Measurements from ENCODE around the gene PPT2. TPM values are rescaled to one million over a fixed set of nuclear protein-coding genes. Genes with fewer than 3 reads are reported as not detected.
A peak's percentile ranks its signal among the peaks of the same experiment; 100 is the strongest.

Gene PPT2
- total RNA-seq, 4 donors from 2014 or later, result 16.0 to 120 (median 25.5) TPM

GRCh38 chr6:32149932-32150870, 3.7 kb upstream of the PPT2 start:
- peak overlapping the region in 3 of 4 donors; percentile 94 to 95 (median 94) for H3K27ac ChIP-seq
- H3K4me3 ChIP-seq, result peak overlapping the region in 1 of 2 donors; percentile 65
- ATAC-seq, result no peak

DNA sequence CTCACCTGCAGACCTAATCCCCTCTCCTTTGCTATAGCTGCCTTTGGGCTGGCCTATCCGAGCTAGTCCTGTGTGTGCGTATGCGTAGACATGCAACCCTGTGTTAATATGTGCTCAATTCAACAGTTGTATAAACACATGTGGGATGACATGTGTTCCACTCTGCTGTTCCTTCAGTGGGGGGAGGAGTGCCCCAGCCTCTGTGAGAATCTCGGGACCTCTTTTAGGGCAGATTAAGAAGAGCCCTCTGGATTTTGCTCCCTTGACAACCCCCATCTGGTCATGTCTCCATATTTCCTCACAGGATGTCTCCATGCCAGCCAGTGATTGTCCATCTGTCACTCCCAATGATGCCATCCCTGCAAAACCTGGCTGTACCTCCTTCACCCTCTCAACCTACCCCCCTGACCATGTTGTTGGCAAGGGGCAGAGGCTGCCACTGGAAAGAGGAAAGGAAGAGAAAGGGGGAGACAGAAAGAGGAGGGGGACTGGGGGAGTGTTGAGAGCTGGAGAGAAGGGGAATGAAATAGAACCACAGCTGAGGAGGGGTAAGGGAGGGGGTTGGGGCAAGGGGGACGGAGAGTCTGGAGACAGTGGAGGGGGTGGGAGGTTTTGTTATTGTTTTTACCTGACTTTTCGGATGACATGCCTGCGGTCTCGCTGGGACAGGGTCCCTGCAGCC, 2.6 kb upstream of the PPT2 start:
- Histone ChIP-seq H3K9me3 (no peaks in the 10 kb centered on the region), H3K36me3 (peaks cover 0 to 25% of the 10 kb centered on the region in 2 donors), H3K27me3 (no peaks in the 10 kb centered on the region), H3K27ac (peak overlapping the region in 3 of 4 donors; percentile 94 to 95 (median 94)), H3K4me3 (peak overlapping the region; percentile 65 to 68), H3K4me1 (peaks cover 4 to 61% (median 24%) of the 10 kb centered on the region in 3 donors)
- ATAC-seq, result no peak
- no peak for TF ChIP-seq EP300 (IDR thresholded peaks at IDR 0.05)
- TF ChIP-seq, protein P1, sequence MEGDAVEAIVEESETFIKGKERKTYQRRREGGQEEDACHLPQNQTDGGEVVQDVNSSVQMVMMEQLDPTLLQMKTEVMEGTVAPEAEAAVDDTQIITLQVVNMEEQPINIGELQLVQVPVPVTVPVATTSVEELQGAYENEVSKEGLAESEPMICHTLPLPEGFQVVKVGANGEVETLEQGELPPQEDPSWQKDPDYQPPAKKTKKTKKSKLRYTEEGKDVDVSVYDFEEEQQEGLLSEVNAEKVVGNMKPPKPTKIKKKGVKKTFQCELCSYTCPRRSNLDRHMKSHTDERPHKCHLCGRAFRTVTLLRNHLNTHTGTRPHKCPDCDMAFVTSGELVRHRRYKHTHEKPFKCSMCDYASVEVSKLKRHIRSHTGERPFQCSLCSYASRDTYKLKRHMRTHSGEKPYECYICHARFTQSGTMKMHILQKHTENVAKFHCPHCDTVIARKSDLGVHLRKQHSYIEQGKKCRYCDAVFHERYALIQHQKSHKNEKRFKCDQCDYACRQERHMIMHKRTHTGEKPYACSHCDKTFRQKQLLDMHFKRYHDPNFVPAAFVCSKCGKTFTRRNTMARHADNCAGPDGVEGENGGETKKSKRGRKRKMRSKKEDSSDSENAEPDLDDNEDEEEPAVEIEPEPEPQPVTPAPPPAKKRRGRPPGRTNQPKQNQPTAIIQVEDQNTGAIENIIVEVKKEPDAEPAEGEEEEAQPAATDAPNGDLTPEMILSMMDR (IDR thresholded peaks at IDR 0.05), result no peak
- WGBS, 2 donors (ENCODE audit: low coverage in 1 of 2), result 14 to 15% methylated on average over 7 of the region's 8 CpGs

More at GRCh38 chr6:32149932-32150870, 3.7 kb upstream of the PPT2 start:
- no peaks in the 10 kb centered on the region for H3K9me3 ChIP-seq
- peaks cover 0 to 18% of the 10 kb centered on the region in 2 donors for H3K36me3 ChIP-seq
- TF ChIP-seq POLR2AphosphoS5 (IDR thresholded peaks at IDR 0.05) (no peak), POLR2A (IDR thresholded peaks at IDR 0.05) (no peak), EP300 (IDR thresholded peaks at IDR 0.05) (no peak)
- TF ChIP-seq, protein P1 (IDR thresholded peaks at IDR 0.05), result no peak
- H3K27me3 ChIP-seq, result no peaks in the 10 kb centered on the region
- 67 to 76% methylated on average over 8 to 19 of the region's 55 CpGs for WGBS, 2 donors (ENCODE audit: low coverage in 1 of 2)
- H3K4me1 ChIP-seq, result peaks cover 4 to 50% (median 20%) of the 10 kb centered on the region in 3 donors

DNA sequence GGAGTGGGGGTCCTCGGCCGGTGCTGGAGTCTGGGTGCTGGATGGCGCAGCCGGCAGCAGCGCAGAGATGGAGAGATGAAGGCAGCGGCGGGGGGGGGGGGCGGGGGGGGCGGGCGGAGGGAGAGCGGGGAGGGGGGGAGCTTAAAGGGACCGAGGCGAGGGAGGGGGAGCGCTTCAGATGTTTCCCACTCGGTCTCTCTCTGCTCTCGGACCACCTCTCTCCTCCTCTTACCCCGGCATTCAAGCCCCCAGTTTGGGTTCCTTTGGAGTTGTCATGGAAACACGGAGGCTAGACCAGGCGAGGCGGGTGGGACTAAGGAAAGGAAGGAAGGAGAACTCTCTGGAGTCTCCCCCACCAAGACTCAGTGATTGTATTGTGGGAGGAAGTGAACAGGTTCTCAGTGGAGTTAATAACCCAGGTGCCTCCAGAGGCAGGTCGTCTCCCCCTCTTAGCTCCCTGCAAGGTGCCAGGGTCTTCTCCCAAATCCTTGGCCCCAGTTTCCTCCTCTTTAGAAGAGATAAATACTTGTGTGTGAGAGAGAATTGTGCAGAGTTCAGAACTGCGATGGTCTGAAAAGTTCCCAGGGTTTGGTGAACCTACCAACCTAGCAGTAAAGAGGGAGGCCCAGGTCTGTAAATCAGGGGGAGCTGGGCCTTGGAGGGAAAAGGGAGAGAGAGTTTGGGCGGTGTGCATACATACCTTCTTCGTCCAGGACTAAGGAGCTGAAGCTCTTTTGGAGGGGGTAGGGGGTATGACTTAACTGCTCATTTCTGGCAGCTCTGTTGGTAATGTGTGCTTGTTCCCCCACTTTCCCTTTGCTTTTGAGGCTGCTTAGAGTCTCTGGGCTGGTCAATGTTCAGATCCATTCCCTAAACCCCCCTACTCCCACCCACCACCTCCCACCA, 1.8 kb upstream of the PPT2 start, which contains the start of gene PRRT1:
TSS of gene PRRT1 (minus strand) at position 77 of the 906 bp plus-strand sequence. CDS start 112 bp downstream, outside the sequence.
- H3K36me3 ChIP-seq, result peaks cover 0 to 33% of the 10 kb centered on the region in 2 donors
- no peaks in the 10 kb centered on the region for H3K27me3 ChIP-seq
- WGBS, 2 donors (ENCODE audit: low coverage in 1 of 2), result 11 to 13% methylated on average over 7 of the region's 24 CpGs
- no peak for ATAC-seq
- TF ChIP-seq EP300 (IDR thresholded peaks at IDR 0.05) (no peak), POLR2A (IDR thresholded peaks at IDR 0.05) (no peak), POLR2AphosphoS5 (IDR thresholded peaks at IDR 0.05) (no peak)
- TF ChIP-seq, protein P1 (IDR thresholded peaks at IDR 0.05), result no peak
- H3K27ac ChIP-seq, result peak within 1 kb of the TSS; percentile 77 to 95 (median 94)
- peaks cover 4 to 67% (median 24%) of the 10 kb centered on the region in 3 donors for H3K4me1 ChIP-seq
- no peaks in the 10 kb centered on the region for H3K9me3 ChIP-seq
- H3K4me3 ChIP-seq, result peak within 1 kb of the TSS; percentile 65 to 68

GRCh38 chr6:32152769-32153563, 975 bp upstream of the PPT2 start:
- WGBS, 2 donors (ENCODE audit: low coverage in 1 of 2), result 12 to 26% methylated on average over 6 to 19 of the region's 35 CpGs
- ATAC-seq, result peak; percentile 23
- TF ChIP-seq POLR2A (IDR thresholded peaks at IDR 0.05) (no peak), EP300 (IDR thresholded peaks at IDR 0.05) (no peak)
- TF ChIP-seq, protein P1 (IDR thresholded peaks at IDR 0.05), result no peak
- peak overlapping the region; percentile 77 to 95 (median 94) for H3K27ac ChIP-seq
- no peaks in the 10 kb centered on the region for H3K9me3 ChIP-seq
- H3K27me3 ChIP-seq, result no peaks in the 10 kb centered on the region
- peaks cover 4 to 67% (median 24%) of the 10 kb centered on the region in 3 donors for H3K4me1 ChIP-seq
- peak overlapping the region; percentile 65 to 68 for H3K4me3 ChIP-seq
- H3K36me3 ChIP-seq, result peaks cover 0 to 41% of the 10 kb centered on the region in 2 donors

Measured in gastroesophageal sphincter (tissue), 4 donors.